HL-60 (cell line): ENCODE measurements around the gene HAUS2.
A peak's percentile ranks its signal among the peaks of the same experiment; 100 is the strongest.

ENCODE experiments used
- DNase-seq, 2 experiments: peaks; one replicate each; pipeline ENCODE4 v3.0.0-alpha.2; 2010 to 2020; ENCODE audit warnings: low read depth in 1 of 2, low spot score in 1 of 2
- H3K27ac ChIP-seq: fragments of 250-450 bp; sonication (Bioruptor Pico); replicated peaks from 2 replicates; pipeline ENCODE4 v1.5.1; 2020; ENCODE audit warnings: mild to moderate bottlenecking, moderate library complexity
- H3K27me3 ChIP-seq: fragments of 250-450 bp; sonication (Bioruptor Pico); 2 replicates; pipeline ENCODE4 v1.5.1; 2021; ENCODE audit warnings: mild to moderate bottlenecking, moderate library complexity; ENCODE audit not compliant: insufficient read depth, poor library complexity, severe bottlenecking
- H3K4me3 ChIP-seq: replicated peaks from 2 replicates; pipeline ENCODE4 v1.5.1; 2011; ENCODE audit warnings: mild to moderate bottlenecking, control low read depth, low read length; ENCODE audit not compliant: insufficient read depth
- CTCF ChIP-seq: IDR thresholded peaks from one replicate; pipeline ENCODE4 v1.5.1; 2011; ENCODE audit warnings: low read length, control low read depth, inconsistent platforms; ENCODE audit not compliant: insufficient read depth
- GABPA ChIP-seq: IDR thresholded peaks from 2 replicates; pipeline ENCODE4 v1.6.1; 2012; ENCODE audit warnings: low read depth
- POLR2AphosphoS5 ChIP-seq: IDR thresholded peaks from 2 replicates; pipeline ENCODE4 v1.6.1; 2012; ENCODE audit warnings: low read depth
- REST ChIP-seq: IDR thresholded peaks from 2 replicates; pipeline ENCODE4 v1.6.1; 2012; ENCODE audit warnings: low read depth; ENCODE audit not compliant: insufficient replicate concordance
- SPI1 ChIP-seq: IDR thresholded peaks from 2 replicates; pipeline ENCODE4 v1.6.1; 2012; ENCODE audit warnings: low read depth, mild to moderate bottlenecking, borderline replicate concordance

Gene HAUS2

GRCh38 chr15:42590619-42591237, 42.1 kb downstream of the HAUS2 start:
- DNase-seq = no peak
- Histone ChIP-seq H3K4me3 (no peak overlapping the region), H3K27ac (no peak overlapping the region), H3K27me3 (no peaks in the 10 kb centered on the region)
- TF ChIP-seq REST (no peak), CTCF (no peak), POLR2AphosphoS5 (no peak), SPI1 (no peak), GABPA (no peak)

GRCh38 chr15:42591238-42591934, 42.7 kb downstream of the HAUS2 start:
- Histone ChIP-seq H3K4me3 (no peak overlapping the region), H3K27me3 (no peaks in the 10 kb centered on the region), H3K27ac (no peak overlapping the region)
- TF ChIP-seq GABPA (no peak), CTCF (peak; percentile 5), REST (no peak), SPI1 (no peak), POLR2AphosphoS5 (no peak)
- DNase-seq = no peak

GRCh38 chr15:42592716-42593115, 44.1 kb downstream of the HAUS2 start:
- no peak for TF ChIP-seq GABPA
- no peak for TF ChIP-seq SPI1
- no peak for DNase-seq
- H3K27me3 ChIP-seq = no peaks in the 10 kb centered on the region
- no peak overlapping the region for H3K4me3 ChIP-seq
- no peak overlapping the region for H3K27ac ChIP-seq

GRCh38 chr15:42593143-42593542, 44.5 kb downstream of the HAUS2 start:
- TF ChIP-seq POLR2AphosphoS5 (no peak), GABPA (no peak), CTCF (no peak), REST (no peak), SPI1 (no peak)
- H3K27ac ChIP-seq = no peak overlapping the region
- DNase-seq = no peak
- no peak overlapping the region for H3K4me3 ChIP-seq
- no peaks in the 10 kb centered on the region for H3K27me3 ChIP-seq
